Hair follicular keratinocyte (primary cell): ENCODE results near the gene SLC24A4. TPM values are rescaled to one million over a fixed set of nuclear protein-coding genes. Genes with fewer than 3 reads are reported as not detected.

Experiments
- total RNA-seq: library from RNA; depleted of rRNA; stranded (reverse); fragments of >200 nt; gene quantifications from 2 replicates; pipeline ENCODE4 v1.2.3, GENCODE V29; 2015

The SLC24A4 gene, protein sequence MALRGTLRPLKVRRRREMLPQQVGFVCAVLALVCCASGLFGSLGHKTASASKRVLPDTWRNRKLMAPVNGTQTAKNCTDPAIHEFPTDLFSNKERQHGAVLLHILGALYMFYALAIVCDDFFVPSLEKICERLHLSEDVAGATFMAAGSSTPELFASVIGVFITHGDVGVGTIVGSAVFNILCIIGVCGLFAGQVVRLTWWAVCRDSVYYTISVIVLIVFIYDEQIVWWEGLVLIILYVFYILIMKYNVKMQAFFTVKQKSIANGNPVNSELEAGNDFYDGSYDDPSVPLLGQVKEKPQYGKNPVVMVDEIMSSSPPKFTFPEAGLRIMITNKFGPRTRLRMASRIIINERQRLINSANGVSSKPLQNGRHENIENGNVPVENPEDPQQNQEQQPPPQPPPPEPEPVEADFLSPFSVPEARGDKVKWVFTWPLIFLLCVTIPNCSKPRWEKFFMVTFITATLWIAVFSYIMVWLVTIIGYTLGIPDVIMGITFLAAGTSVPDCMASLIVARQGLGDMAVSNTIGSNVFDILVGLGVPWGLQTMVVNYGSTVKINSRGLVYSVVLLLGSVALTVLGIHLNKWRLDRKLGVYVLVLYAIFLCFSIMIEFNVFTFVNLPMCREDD
- total RNA-seq = 0.08 TPM in 1 of 2 replicates, not detected in the other

DNA sequence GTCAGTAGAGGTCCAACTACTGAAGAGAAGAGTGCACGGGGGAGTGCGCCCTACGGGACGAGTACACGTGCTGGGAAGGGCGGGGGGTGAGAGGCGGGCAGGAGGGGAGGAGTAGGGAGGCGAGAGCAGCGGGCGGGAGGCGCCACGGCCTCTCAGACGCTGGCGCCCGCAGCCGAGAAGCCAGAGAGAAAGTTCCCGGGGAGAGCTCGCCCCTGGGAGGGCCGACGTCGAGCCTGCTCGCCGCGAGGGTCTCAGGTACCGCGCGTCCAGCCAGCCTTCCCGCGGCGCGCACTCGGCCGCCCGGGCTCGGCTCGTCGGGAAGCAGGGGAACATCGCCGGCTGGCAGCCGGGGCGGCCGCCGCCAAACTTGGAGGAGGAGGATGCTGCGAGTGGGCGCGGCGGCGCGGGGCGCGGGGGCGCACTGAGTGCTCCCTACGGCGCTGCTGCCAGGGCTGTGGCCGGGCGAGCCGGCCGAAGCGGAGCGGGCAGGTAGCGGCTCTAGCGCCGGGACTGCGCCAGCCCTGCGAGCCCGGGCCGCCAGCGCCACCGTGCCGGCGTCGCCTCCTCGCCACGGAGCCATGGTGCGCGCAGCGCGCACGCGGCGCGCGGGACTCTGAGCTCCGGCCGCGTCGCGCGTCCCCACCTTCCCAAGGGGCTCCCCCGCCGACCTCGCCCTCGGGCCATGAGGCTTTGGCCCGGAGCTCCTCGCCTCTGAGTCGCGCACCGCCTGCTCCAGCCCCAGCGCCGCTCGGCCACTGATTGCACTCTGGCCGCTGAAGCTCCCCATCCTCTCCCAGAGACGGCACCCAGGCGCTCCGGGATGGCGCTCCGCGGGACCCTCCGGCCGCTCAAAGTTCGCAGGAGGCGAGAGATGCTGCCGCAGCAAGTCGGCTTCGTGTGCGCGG, at the start of gene SLC24A4:
SLC24A4 (plus strand) TSS at position 155 of the 905 bp plus-strand sequence; CDS start at position 821, 666 bp downstream.

GRCh38 chr14:92513204-92513965, 190.4 kb downstream of the SLC24A4 start, which contains the start of gene RIN3:
Gene RIN3 (plus strand): TSS chr14:92513781. CDS start chr14:92513933, 152 bp downstream.

Other genes with a start within 250 kb of the SLC24A4 start
- 14.6 and 37.3 TPM in 2 replicates for gene ATXN3, start 216.6 kb upstream of the SLC24A4 start, total RNA-seq
- 302 and 389 TPM in 2 replicates for gene NDUFB1, start 201.5 kb upstream of the SLC24A4 start, total RNA-seq
- gene CPSF2, start 201.2 kb upstream of the SLC24A4 start, total RNA-seq = 33.1 and 34.2 TPM in 2 replicates
- gene RIN3, start 190.6 kb downstream of the SLC24A4 start, total RNA-seq = 3.4 and 4.2 TPM in 2 replicates